HG03457 (cell line): ENCODE measurements around the gene FBXL16.

Experiments
- ATAC-seq: cut with Tn5 transposase; IDR thresholded peaks from one replicate; pipeline ENCODE4 v1.9.1; 2021; ENCODE audit warnings: moderate number of reproducible peaks; ENCODE audit not compliant: unreplicated experiment

FBXL16 gene

GRCh38 chr16:710500-711075 lies 5.0 kb upstream of the FBXL16 start:
- no peak for ATAC-seq

DNA sequence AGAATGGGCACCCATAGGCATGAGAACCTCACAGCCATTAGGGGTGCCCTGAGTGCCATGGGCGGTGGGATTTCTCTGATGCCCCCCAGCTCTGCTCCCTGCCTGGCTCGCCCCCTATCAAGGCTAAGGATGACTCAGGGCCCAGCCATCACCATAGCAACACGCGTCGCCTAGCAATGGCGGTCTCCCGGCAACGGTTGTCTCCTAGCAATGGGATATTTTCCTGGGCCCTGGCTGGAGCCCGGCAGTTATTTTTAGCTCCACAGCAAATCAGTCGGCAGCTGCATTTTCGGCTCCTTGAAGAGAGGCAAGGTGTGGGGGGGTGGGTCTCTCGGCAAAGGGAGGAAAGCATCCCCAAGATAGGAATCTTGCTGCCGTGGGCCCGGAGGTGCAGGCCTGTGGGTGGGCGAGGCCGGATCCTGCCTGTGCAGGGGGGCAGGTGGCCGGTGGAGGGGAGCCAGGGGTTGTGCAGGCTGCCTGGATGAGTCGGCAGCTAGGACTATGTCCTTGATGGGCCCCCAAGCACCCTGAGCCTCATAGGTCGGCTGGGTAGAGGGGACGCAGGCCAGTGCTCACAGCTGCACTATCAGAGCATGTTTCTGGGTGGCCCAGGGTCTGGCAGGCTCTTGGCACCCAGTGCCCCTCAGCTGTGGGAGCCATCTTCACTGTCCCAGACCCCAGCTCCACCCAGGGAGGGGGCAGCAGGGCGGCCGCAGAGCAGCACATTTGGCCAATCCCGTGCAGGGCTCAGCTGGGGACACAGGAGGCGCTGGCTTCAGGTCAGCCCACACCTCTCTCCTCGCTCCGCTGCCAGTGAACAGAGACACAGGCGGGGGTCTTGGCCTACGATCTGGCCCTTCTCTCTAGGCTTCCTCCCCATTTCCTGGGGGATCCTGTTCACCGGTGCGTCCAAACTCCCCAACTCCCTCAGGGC lies 4.2 kb upstream of the FBXL16 start:
- no peak for ATAC-seq

GRCh38 chr16:708959-709358 lies 3.4 kb upstream of the FBXL16 start:
- ATAC-seq, result no peak

DNA sequence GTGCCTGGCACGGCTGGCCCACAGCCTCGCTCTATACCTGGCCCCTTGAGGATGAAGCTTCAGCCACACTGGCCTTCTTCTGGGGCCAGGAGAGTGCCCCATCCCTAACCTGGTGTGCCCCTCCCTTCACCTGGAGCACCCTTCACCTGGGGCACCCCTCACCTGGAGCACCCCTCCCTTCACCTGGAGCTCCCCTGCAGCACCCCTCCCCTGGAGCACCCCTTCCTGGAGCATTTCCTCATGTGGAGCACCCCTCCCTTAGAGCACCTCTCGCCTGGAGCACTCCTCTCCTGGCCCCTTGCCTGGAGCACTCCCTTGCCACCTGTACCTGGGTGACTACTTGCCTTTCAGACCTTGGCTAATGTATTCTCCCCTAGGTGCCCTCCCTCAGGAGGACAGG lies 2.4 kb upstream of the FBXL16 start:
- no peak for ATAC-seq

GRCh38 chr16:707062-707538 lies 1.5 kb upstream of the FBXL16 start:
- ATAC-seq, result no peak

DNA sequence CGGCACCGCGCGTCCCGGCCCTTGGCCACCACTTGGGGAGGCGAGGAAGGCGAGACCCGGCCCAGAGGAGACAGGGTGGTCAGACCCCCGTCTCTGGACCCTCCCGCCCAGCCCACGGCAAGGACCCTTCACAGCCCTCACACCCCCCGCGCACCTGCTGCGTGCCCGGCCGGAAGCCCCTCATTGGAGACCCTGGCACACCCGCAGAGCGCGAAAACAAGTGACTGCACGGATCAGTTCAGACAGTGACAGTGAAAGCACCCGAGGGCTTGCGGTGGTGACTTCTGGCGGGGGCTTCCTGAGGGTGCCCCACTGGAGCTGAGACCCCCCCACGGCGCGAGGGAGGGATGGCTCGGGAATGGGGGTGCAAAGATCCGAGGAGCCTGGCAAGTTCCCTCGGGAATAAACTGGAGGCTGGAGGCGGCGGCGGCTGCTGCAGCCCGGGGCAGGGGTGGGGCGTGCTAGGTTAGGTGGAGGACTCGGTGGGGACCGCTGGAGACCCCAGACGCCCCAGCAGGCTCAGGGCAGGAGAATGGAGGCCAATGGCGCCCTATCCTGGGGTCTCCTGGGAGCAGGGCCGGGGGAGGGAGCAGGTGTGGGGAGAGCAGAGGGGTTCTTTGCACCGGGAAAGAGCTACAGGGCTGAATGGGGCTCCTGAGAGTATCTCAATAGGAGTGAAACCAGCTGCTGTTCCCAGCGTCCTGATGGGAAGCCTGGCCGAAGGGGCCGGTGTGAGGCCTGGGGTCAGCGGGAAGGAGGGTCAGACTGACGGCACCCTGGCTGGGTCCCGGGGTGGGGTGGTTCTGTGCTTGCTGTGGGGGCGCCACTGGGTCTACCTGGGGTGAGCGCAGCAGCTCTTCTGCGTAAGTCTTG lies 824 bp upstream of the FBXL16 start:
- ATAC-seq, result no peak

DNA sequence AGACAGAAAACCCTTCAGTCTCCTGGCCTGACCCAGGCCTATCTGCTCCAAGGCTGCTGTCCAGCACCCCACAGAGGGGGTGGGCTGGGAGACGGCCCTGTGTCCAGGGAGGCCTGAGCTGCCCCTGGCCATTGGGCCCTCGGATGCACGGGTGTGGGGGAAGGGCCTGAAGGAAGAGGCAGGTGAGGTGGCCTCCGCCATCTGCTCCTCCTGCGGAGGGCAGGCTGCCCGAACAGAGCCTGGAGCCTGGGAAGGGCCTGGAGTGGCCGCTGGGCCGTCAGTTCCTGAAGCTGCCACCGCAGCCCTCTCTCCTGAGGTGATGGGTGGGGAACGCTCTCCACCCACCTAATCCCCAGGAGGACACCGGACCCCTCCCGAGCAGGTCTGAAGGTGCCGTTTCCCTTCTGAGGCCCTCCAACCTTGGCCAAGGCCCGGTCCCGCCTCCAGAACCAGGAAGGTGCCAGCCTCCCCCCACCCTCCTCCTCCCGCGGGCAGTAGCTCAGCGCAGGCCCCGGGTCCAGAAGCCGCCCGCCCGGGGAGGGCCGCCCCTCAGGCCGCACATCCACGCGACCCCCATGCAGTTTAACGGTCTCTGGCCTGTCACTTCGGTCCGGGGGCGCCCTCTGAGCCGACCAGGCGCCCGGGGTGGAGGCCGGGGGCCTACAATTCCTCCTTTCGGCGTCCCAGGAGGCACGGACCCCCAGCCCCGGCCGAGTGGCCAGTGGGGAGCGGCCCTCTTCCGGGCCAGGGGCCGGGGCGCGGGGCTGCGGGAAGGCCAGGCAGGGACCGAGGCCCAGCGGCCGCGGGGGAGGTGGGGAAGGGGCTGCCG lies 835 bp downstream of the FBXL16 start:
- ATAC-seq, result no peak

- no peak for ATAC-seq
These were observed 1.6 kb downstream of the FBXL16 start for GRCh38 chr16:704047-704446.

DNA sequence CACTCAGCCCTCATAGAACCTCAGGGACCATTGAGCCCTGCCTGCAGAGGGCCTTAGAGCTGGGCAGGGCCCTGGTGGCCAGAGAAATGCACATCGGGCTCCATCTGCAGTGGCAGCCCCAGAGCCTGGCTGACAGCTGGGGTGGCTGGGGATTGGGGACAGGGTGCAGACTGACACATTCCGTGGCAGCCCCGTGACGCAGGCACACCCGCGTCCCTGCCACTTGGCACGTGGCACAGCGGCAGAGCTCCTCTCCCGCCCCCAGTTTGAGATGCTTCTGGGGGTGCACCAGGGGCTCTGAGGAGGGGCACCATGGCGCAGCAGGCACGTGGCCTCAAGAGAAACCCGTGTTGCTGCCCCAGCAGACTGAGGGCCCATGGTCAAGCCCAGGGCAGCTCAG lies 2.2 kb downstream of the FBXL16 start:
- no peak for ATAC-seq

- no peak for ATAC-seq
These were observed 3.3 kb downstream of the FBXL16 start for GRCh38 chr16:702341-702740.

- ATAC-seq, result no peak
These were observed 4.7 kb downstream of the FBXL16 start for GRCh38 chr16:700684-701584.

DNA sequence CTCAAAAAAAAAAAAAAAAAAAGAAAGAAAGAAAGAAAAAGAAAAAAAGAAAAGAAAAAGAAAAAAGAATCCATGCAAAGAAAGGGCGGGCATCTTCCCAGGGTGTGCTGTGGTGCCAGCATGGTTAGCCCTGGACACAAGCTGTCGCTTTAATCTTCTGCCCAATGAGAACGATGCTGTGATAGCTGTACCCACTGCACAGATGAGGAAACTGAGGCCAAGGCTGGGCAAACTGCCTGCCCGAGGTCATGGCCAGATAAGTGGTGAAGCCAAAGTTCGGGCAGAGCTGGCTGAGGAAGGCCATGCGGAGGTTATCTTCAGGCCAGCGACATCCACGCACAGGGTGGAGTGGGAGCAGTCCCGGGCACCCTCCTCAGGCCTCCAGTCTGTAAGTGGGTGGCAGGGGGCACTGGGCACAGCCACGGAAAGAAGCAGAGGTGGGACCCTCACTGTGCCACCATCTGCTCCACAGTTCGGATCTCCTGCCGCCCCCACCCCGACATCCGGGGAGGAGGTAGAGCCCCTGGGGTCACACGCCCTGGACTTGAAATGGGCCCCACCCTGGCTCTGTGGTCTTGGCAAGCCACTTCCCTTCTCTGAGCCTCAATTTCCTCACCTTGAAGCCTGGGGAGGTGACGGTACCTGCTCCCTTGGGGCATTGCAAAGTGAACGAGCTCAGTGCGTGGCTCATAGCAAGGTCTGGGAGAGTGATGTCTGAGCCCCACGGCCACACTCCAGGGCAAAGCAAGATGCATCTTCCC lies 6.5 kb downstream of the FBXL16 start:
- no peak for ATAC-seq

DNA sequence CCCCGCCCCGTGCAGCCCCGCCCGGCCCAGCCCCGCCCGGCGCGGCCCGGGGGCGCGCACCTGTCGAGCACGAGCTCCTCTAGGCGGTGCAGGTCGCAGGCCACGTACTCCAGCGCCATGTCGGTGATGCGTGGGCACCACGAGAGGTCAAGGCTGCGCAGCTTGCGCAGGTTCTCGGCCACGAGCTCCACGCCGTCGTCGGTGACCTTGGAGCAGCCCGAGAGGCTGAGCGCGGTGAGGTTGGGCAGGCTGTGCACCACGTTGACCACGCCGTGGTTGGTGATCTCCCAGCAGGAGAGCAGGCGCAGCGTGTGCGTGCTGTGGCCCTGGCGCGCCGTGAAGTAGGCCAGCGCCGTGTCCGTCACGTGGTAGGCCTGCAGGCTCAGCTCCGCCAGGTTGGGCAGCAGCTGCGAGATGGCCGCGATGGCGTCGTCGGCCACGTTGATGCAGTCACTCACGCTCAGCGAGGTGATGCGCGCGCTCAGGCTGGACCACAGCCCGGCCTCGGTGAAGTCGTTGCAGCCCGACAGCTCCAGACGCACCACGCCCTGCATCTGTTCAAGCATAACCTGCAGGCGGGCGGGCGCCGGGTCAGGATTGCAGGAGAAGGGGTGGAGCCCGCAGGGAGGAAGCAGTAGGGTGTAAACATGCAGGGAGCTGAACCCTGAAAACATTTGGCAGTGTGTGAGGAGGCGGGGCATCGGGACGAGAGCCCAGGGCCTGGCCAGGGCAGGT lies 10.1 kb downstream of the FBXL16 start:
- ATAC-seq, result no peak

- ATAC-seq, result no peak
These were observed 10.7 kb downstream of the FBXL16 start for GRCh38 chr16:694863-695354.

DNA sequence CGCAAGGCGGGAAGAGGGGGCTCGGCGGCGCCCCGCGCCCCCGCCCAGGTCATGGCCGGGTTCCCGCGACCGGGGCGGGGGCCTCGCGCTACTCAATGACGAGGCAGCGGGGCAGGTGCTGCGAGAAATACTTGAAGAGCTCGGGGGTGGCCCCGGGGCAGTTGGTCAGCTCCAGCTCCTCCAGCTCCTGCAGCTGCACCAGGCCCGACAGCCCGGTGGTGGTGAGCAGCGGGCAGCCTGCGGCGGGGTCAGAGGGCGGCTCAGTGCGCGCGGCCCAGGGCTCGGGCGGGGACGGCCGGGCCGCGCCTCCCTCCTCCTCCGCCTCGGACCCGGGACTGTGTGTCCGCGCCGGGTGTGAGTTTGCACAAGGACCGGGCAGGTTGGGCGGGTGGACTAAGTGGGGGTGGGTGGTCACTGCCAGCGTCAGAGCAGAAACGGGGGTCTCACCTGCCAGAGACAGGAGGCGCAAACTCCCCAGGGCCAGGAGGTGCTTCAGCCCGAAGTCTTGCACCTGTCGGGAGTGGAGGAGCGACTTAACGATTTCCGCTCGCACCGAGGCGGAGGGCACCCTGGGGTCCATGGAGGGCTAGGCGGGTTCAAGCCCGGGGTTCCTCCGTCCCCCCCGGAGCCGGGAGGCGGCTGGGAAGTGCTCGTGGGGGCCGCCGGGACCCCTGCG lies 11.3 kb downstream of the FBXL16 start:
- ATAC-seq, result no peak

- no peak for ATAC-seq
These were observed 11.8 kb downstream of the FBXL16 start for GRCh38 chr16:693766-694165.

DNA sequence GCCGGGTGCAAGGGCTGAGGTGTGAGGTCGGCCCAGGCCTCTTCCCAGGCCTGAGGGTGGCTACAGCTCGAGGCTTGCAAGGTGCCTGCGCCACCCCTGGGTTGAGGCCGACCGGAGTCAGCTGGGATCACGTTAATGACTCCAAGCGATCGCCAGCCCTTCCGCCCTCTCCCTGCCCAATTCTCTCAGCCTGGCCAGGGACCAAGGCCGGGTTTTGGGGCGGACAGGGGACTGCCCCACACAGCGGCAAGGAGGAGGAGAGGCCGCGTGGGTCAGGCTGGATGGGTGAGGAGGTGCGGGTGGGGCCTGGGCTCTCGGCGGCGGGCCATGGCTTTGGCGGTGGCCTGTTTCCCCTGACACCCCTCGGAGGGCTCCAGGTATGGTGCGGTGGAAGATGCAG lies 12.2 kb downstream of the FBXL16 start:
- no peak for ATAC-seq
